GM12878 (cell line): Measurements from ENCODE around the gene NLN. TPM values are rescaled to one million over a fixed set of nuclear protein-coding genes. Genes with fewer than 3 reads are reported as not detected.

Experiments
- LARP7 ChIP-seq: fragments of 450-650 bp; IDR thresholded peaks from 2 replicates; pipeline ENCODE4 v1.6.1; 2017; ENCODE audit warnings: mild to moderate bottlenecking
- MXI1 ChIP-seq: fragments of 150-350 bp; IDR thresholded peaks from 2 replicates; pipeline ENCODE4 v1.6.1; 2011; ENCODE audit warnings: low read depth, mild to moderate bottlenecking, inconsistent platforms, low read length, improper control_type of control experiment
- MYC ChIP-seq: IDR thresholded peaks from 2 replicates; pipeline ENCODE4 v1.6.1; 2011; ENCODE audit warnings: mild to moderate bottlenecking, low read length, moderate library complexity, inconsistent platforms; ENCODE audit not compliant: insufficient read depth, insufficient replicate concordance, insufficient read length, severe bottlenecking
- NBN ChIP-seq: fragments of 450-650 bp; IDR thresholded peaks from 2 replicates; pipeline ENCODE4 v1.6.1; 2016
- NFIC ChIP-seq: IDR thresholded peaks from 2 replicates; pipeline ENCODE4 v1.6.1; 2012; ENCODE audit warnings: low read depth, mild to moderate bottlenecking, inconsistent platforms, low read length, moderate library complexity
- NR2F1 ChIP-seq: fragments of 450-650 bp; conservative IDR thresholded peaks from 2 replicates; pipeline ENCODE4 v1.6.1; 2017; ENCODE audit warnings: mild to moderate bottlenecking
- PAX5 ChIP-seq: IDR thresholded peaks from 2 replicates; pipeline ENCODE4 v1.6.1; 2011; ENCODE audit warnings: low read depth, low read length, borderline replicate concordance
- POLR2A ChIP-seq: IDR thresholded peaks from 2 replicates; pipeline ENCODE4 v1.6.1; 2011; ENCODE audit warnings: low read depth, mild to moderate bottlenecking, low read length
- STAT1 ChIP-seq: fragments of 450-650 bp; conservative IDR thresholded peaks from 2 replicates; pipeline ENCODE4 v1.6.1; 2014; ENCODE audit warnings: antibody characterized with exemption, mild to moderate bottlenecking
- TAF1 ChIP-seq: IDR thresholded peaks from 2 replicates; pipeline ENCODE4 v1.6.1; 2011; ENCODE audit warnings: mild to moderate bottlenecking, low read depth, low read length, borderline replicate concordance
- TBL1XR1 ChIP-seq: IDR thresholded peaks from 2 replicates; pipeline ENCODE4 v1.6.1; 2012; ENCODE audit warnings: low read depth, low read length, improper control_type of control experiment
- polyA plus RNA-seq, 11 experiments: library from polyadenylated mRNA; depleted of rRNA in 4 of 11; unstranded in 6 of 11; stranded (reverse) in 5 of 11; fragments of >200 nt; fragmentation: Nextera tagmentation in 4 of 11; fragmentation: Illumina TruSeq in 1 of 11; extraction: Ambion mirVana in 4 of 11; extraction: Trizol in 1 of 11; gene quantifications; 1 replicate in 1 of 11; 2 replicates in 10 of 11; pipeline versions ENCODE4 v1.2.1 to v1.2.3, GENCODE V29; 2011 to 2016; ENCODE audit warnings: inconsistent platforms in 2 of 11, missing spikeins in 2 of 11, low read depth in 1 of 11
- total RNA-seq, 4 experiments: library from RNA; depleted of rRNA in 3 of 4; stranded (reverse); fragments of >200 nt in 3 of 4; fragmentation: Illumina TruSeq in 1 of 4; extraction: Trizol in 1 of 4; gene quantifications; 2 replicates each; pipeline versions ENCODE4 v1.2.1 to v1.2.3, GENCODE V29; 2013 to 2021
- TF ChIP-seq, protein P1 (sequence below): fragments of 450-650 bp; conservative IDR thresholded peaks from 2 replicates; pipeline ENCODE4 v1.6.1; 2017; ENCODE audit warnings: mild to moderate bottlenecking, moderate library complexity
- TF ChIP-seq, protein P2 (sequence below): fragments of 450-650 bp; formaldehyde crosslinking; IDR thresholded peaks from 2 replicates; pipeline ENCODE4 v1.5.0; 2022; ENCODE audit warnings: mild to moderate bottlenecking, missing genetic modification characterization
- TF ChIP-seq, protein P3 (sequence below): fragments of 450-650 bp; IDR thresholded peaks from 2 replicates; pipeline ENCODE4 v1.6.1; 2017; ENCODE audit warnings: mild to moderate bottlenecking, moderate library complexity
- TF ChIP-seq, protein P4 (sequence below): fragments of 450-650 bp; IDR thresholded peaks from 2 replicates; pipeline ENCODE4 v1.6.1; 2016; ENCODE audit warnings: mild to moderate bottlenecking
- TF ChIP-seq, protein P5 (sequence below): IDR thresholded peaks from 2 replicates; pipeline ENCODE4 v1.6.1; 2012; ENCODE audit warnings: low read depth, low read length, improper control_type of control experiment

NLN gene
- total and polyA plus RNA-seq, 10 of the 15 experiments (the other 5 are each of a cell fraction or from before 2014, with no cell fraction given), result 6.8 to 56.9 (median 33.3) TPM

DNA sequence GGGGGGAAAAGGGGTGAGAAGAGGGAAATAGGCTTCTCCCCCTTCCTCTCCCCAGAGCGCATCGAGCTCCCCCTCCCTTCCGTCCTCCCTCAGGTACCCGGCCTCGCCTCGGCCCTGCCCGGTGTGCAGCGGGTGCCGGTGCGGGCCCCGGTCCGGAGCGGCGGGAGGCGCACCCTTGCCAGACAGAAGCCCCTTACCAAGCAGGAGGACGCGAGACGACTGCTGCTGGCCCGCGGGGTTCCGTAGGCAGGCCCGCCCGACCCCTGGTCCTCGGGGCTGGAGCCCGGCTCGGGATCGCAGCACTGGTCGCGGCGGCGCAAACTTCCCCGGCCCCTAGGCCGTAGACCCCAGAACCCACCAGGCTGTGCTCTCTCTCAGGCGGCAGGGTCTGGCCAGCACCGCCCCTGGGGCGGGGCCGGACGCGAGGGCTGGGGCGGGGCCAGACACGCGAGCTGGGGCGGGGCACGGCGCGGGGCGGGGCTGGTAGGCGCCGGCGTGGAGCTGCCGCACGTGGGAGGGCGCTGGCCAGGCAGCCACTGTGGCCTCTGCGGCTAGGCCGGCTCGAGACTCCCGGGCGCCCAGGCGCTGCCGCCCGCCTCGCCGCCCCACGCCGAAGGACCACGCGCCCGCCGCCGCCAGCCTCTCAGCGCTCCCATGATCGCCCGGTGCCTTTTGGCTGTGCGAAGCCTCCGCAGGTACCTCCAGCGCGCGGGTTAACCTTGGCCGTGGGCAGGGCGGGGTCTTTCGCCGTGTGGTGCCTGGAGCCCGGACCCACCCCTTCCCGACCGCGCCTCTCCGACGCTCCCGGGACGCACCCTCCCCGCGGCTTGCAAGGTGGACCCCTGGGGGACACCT is at the start of gene NLN, which contains the start of gene SGTB (continued):
- TF ChIP-seq, protein P1, sequence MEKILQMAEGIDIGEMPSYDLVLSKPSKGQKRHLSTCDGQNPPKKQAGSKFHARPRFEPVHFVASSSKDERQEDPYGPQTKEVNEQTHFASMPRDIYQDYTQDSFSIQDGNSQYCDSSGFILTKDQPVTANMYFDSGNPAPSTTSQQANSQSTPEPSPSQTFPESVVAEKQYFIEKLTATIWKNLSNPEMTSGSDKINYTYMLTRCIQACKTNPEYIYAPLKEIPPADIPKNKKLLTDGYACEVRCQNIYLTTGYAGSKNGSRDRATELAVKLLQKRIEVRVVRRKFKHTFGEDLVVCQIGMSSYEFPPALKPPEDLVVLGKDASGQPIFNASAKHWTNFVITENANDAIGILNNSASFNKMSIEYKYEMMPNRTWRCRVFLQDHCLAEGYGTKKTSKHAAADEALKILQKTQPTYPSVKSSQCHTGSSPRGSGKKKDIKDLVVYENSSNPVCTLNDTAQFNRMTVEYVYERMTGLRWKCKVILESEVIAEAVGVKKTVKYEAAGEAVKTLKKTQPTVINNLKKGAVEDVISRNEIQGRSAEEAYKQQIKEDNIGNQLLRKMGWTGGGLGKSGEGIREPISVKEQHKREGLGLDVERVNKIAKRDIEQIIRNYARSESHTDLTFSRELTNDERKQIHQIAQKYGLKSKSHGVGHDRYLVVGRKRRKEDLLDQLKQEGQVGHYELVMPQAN, result peak; percentile 87
- TF ChIP-seq, protein P2, sequence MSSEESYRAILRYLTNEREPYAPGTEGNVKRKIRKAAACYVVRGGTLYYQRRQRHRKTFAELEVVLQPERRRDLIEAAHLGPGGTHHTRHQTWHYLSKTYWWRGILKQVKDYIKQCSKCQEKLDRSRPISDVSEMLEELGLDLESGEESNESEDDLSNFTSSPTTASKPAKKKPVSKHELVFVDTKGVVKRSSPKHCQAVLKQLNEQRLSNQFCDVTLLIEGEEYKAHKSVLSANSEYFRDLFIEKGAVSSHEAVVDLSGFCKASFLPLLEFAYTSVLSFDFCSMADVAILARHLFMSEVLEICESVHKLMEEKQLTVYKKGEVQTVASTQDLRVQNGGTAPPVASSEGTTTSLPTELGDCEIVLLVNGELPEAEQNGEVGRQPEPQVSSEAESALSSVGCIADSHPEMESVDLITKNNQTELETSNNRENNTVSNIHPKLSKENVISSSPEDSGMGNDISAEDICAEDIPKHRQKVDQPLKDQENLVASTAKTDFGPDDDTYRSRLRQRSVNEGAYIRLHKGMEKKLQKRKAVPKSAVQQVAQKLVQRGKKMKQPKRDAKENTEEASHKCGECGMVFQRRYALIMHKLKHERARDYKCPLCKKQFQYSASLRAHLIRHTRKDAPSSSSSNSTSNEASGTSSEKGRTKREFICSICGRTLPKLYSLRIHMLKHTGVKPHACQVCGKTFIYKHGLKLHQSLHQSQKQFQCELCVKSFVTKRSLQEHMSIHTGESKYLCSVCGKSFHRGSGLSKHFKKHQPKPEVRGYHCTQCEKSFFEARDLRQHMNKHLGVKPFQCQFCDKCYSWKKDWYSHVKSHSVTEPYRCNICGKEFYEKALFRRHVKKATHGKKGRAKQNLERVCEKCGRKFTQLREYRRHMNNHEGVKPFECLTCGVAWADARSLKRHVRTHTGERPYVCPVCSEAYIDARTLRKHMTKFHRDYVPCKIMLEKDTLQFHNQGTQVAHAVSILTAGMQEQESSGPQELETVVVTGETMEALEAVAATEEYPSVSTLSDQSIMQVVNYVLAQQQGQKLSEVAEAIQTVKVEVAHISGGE (CRISPR knock-in tag), result no peak
- TF ChIP-seq, protein P3, sequence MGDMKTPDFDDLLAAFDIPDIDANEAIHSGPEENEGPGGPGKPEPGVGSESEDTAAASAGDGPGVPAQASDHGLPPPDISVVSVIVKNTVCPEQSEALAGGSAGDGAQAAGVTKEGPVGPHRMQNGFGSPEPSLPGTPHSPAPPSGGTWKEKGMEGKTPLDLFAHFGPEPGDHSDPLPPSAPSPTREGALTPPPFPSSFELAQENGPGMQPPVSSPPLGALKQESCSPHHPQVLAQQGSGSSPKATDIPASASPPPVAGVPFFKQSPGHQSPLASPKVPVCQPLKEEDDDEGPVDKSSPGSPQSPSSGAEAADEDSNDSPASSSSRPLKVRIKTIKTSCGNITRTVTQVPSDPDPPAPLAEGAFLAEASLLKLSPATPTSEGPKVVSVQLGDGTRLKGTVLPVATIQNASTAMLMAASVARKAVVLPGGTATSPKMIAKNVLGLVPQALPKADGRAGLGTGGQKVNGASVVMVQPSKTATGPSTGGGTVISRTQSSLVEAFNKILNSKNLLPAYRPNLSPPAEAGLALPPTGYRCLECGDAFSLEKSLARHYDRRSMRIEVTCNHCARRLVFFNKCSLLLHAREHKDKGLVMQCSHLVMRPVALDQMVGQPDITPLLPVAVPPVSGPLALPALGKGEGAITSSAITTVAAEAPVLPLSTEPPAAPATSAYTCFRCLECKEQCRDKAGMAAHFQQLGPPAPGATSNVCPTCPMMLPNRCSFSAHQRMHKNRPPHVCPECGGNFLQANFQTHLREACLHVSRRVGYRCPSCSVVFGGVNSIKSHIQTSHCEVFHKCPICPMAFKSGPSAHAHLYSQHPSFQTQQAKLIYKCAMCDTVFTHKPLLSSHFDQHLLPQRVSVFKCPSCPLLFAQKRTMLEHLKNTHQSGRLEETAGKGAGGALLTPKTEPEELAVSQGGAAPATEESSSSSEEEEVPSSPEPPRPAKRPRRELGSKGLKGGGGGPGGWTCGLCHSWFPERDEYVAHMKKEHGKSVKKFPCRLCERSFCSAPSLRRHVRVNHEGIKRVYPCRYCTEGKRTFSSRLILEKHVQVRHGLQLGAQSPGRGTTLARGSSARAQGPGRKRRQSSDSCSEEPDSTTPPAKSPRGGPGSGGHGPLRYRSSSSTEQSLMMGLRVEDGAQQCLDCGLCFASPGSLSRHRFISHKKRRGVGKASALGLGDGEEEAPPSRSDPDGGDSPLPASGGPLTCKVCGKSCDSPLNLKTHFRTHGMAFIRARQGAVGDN, result peak; percentile 75
- TF ChIP-seq TAF1 (peak; percentile 46; the same call in 1 of the 2 replicates), STAT1 (no peak), NR2F1 (peak; percentile 76), PAX5 (no peak), NBN (0 out of 2 replicates have a peak, but pooled peaks have one; percentile 15), POLR2A (peak; percentile 83), NFIC (no peak), MYC (peak; percentile 20), LARP7 (peak; percentile 55; the same call in 1 of the 2 replicates), MXI1 (peak; percentile 90), TBL1XR1 (no peak)
- TF ChIP-seq, protein P4, sequence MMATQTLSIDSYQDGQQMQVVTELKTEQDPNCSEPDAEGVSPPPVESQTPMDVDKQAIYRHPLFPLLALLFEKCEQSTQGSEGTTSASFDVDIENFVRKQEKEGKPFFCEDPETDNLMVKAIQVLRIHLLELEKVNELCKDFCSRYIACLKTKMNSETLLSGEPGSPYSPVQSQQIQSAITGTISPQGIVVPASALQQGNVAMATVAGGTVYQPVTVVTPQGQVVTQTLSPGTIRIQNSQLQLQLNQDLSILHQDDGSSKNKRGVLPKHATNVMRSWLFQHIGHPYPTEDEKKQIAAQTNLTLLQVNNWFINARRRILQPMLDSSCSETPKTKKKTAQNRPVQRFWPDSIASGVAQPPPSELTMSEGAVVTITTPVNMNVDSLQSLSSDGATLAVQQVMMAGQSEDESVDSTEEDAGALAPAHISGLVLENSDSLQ, result no peak
- TF ChIP-seq, protein P5, sequence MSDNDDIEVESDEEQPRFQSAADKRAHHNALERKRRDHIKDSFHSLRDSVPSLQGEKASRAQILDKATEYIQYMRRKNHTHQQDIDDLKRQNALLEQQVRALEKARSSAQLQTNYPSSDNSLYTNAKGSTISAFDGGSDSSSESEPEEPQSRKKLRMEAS, result peak; percentile 76
